Limb (tissue), 2 donors: ENCODE measurements around the gene GLUD1.
"Not testable (repeated sequence)": the region's sequence is repeated elsewhere in the genome, so short reads cannot be mapped to it uniquely, and the experiment has no call there.

Experiments
- DNase-seq, 2 donors: peaks; one replicate each; pipeline ENCODE4 v3.0.0-alpha.2; 2016; ENCODE audit errors: extremely low spot score in 2 of 2

The GLUD1 gene

DNA sequence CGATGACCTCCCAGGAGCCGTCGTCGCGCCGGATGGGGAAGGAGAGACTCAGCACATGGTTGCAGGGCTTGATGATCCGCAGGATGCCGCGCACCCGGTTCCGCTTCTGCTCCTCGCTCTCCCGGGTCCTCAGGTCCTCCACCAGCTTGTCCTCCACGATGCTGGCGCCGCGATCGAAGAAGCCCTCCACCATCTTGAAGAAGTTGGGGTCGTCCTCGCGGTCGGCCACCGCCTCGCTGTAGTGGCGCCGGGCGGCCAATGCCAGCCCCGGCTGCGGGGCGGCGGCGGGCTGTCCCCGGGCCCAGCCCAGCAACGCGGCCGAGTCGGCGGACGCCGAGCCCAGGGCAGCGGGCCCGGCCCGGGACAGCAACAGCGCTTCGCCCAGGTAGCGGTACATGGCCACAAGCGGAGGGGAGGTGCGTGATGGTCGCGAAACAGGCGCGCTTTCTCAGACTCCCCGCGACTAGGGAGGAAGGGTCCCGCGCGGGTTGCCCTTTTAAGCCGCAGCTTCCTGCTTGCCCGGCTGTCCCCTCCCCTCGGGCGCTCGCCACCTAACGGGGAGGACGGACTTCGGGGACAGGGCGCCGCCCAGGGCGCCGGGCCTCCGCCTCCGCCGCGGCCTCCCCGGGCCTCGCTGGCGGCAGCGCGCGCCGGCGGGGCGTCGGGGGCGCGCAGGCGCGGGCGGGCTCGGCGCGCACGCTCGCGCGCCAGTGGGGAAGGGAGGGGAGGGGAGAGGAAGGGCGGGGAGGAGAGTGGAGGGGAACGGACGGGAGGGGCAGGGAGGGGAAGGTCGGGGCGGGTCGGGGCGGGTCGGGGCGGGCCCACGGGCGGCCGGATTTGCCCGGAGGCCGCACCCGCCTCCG lies at the start of gene GLUD1, which contains the start of gene SHLD2:
Gene GLUD1 (minus strand): TSS at position 471 of the 863 bp plus-strand sequence. CDS start 74 bp downstream, at position 397.
Gene SHLD2 (plus strand): TSS at position 834 of the 863 bp plus-strand sequence. CDS start 56,149 bp downstream, outside the sequence.
- peak; percentile 86 to 92 for DNase-seq

GRCh38 chr10:87143109-87143418 lies 48.4 kb upstream of the GLUD1 start:
- DNase-seq: not testable (repeated sequence)

GRCh38 chr10:87142230-87143108 lies 47.8 kb upstream of the GLUD1 start:
- not testable (repeated sequence) for DNase-seq

DNA sequence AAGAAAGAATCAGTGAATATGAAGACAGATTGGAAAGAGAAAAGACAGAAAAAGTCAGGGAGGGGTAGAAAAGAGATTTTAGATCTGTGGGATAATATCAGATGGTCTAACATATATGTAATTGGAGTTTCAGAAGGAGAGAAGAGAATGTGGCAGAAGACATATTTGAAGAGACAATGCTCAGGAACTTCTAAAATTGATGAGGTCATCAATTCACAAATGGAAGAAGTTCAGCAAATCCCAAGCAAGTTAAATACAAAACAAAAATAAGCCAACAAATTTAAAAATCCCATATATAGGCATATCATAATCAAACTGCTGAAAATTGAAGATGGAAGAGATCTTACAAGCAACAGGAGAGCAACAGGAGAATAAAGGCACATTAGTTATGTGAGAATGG lies 42.8 kb upstream of the GLUD1 start:
- DNase-seq: not testable (repeated sequence)

GRCh38 chr10:87134440-87134839 lies 39.8 kb upstream of the GLUD1 start:
- not testable (repeated sequence) for DNase-seq

GRCh38 chr10:87133936-87134335 lies 39.3 kb upstream of the GLUD1 start:
- DNase-seq: not testable (repeated sequence)

GRCh38 chr10:87132176-87132575 lies 37.5 kb upstream of the GLUD1 start:
- not testable (repeated sequence) for DNase-seq

- not testable (repeated sequence) for DNase-seq
Observed at GRCh38 chr10:87127607-87128156, 33.0 kb upstream of the GLUD1 start.

DNA sequence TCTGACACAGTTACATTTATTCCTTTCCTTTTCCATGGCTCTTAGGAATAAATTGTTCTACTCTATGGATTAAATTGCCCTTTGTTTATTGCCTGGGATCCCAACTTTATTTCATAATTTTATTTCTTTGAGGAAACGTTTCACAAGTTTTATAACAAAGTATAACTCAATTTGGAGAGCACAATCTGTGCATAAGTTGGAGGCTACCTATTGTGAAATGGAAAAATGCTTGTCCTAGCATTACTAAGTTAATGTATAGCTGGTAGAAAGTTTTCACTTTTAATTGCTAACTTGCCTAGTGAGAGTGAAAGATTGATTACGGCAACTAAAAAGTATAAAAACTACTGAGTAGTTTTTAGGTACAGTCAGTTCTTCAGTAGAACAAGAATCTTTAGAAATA lies 32.4 kb upstream of the GLUD1 start:
- not testable (repeated sequence) for DNase-seq

DNA sequence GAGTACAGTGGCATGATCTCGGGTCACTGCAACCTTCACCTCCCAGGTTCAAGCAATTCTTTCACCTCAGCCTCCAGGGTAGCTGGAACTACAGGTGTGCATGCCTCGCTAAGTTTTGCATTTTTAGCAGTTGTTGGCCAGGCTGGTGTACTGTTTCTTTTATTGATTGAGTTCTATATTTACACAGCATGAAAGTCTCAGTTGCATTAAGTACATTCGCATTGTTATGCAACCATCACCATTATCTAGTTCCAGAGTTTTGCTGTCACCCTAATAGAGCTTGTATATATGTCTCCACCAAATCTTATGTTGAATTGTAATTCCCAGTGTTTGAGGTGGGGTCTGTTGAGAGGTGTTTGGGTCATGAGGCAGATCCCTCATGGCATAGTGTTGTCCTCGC lies 28.7 kb upstream of the GLUD1 start:
- DNase-seq: not testable (repeated sequence)

- DNase-seq: not testable (repeated sequence)
Observed at GRCh38 chr10:87119029-87119428, 24.4 kb upstream of the GLUD1 start.

DNA sequence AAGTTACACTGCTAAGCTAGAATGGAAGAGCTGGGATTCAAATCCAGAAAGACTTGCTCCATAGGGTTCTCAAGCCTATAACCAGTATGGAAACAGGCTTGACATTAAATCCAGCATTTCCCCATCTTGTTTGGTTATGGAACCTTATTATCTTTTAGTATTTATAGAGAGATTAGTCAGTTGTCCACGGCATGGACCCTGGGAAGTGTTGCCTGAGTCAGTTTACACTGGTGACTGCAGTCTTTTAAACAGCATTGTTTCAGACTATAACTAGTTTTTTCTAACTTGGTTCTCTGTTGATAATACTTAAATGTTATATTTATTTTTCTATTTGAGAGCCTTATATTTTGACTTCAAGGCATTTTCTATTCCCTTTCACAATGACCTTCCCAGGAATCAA lies 23.5 kb upstream of the GLUD1 start:
- not testable (repeated sequence) for DNase-seq

DNA sequence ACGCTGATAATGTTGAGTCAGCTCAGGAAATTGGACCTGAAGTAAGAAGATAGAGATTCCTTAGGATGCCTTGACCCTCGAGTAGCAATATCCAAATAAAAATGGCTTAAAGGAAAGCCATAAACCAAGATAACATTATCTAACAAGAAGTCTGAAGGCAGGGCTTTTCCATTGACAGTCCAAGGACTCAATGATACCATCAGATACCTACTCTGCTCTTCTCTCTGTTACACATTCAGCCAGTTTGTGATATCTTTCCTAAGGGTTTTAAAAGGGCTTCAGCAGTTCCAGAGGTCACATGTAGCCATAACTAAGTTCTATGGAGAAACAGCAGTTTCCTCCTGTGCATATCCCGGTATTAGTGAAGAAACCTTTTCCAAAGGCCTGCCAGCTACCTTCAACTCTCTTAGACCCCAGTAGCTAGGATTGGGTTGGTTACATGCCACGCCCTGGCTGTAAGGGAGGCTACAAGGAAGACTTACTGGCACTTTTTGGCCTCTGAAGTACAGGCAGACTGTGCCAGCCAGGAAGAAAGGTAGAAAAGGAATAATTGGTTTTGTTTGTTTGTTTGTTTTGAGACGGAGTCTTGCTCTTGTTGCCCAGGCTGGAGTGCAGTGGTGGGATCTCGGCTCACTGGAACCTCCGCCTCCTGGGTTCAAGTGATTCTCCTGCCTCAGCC lies 10.9 kb upstream of the GLUD1 start:
- no peak for DNase-seq

DNA sequence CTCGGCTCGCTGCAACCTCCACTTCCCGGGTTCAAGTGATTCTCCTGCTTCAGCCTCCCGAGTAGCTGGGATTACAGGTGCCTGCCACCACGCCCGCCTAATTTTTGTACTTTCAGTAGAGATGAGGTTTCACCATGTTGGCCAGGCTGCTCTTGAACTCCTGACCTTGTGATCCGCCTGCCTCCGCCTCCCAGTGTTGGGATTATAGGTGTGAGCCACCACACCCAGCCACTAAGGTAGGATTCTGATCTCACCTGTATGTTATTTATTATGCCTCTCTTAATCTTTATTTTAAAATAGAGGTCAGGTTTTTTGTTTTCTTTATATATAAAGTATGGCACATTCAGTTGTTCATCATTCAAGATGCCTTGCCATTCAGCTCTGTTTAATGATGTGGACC lies 10.1 kb upstream of the GLUD1 start:
- not testable (repeated sequence) for DNase-seq

GRCh38 chr10:87101996-87102395 lies 7.4 kb upstream of the GLUD1 start:
- DNase-seq: no peak

GRCh38 chr10:87095236-87095945 lies 748 bp upstream of the GLUD1 start:
- DNase-seq: peak in 1 of 2 donors; percentile 86

GRCh38 chr10:87093632-87094372 lies 841 bp downstream of the GLUD1 start:
- DNase-seq: peak in 1 of 2 donors; percentile 76

- DNase-seq: peak in 1 of 2 donors; percentile 30
Observed at GRCh38 chr10:87092861-87093631, 1.6 kb downstream of the GLUD1 start.

DNA sequence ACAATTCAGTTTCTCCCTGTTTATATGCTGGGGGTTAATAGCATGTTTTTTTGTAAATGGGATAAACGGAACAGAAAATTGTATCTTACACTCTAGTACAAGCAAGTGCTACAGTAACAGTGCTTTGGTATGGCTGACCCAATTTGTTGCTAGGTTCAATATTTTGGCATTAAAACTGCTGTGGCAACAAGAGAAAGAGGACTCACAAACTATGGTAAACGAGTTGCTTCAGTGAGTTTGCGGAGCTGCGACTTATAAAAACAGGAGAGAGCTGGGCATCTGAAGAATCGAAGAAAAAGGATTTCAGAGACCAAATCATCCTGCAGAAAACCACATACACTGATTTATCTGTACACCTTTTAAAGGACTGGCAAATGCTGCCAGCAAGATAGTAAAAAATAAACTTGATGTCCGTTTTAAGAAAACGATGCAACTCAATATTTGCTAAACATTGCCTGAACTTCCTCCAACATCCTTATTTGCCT lies 2.2 kb downstream of the GLUD1 start:
- no peak for DNase-seq
